GM06990 (cell line): ENCODE results near the gene IGF1.

Experiments
- DNase-seq: peaks from one replicate; pipeline ENCODE4 v3.0.0-alpha.2; 2011; ENCODE audit not compliant: insufficient read length; ENCODE audit errors: extremely low read depth
- H3K27me3 ChIP-seq: replicated peaks from 2 replicates; pipeline ENCODE4 v1.6.0; 2011; ENCODE audit warnings: low read length; ENCODE audit not compliant: control insufficient read depth, insufficient read depth
- H3K36me3 ChIP-seq: 2 replicates; pipeline ENCODE4 v1.5.1; 2011; ENCODE audit warnings: low read length; ENCODE audit not compliant: control insufficient read depth, insufficient read depth
- H3K4me3 ChIP-seq: replicated peaks from 2 replicates; pipeline ENCODE4 v1.5.1; 2011; ENCODE audit warnings: low read depth, mild to moderate bottlenecking, control low read depth, low read length
- CTCF ChIP-seq: IDR thresholded peaks from 2 replicates; pipeline ENCODE4 v1.5.1; 2011; ENCODE audit warnings: low read length, control low read depth, mild to moderate bottlenecking, inconsistent platforms; ENCODE audit not compliant: insufficient read depth, poor library complexity, severe bottlenecking

The IGF1 gene

GRCh38 chr12:102423462-102423861 is 56.9 kb downstream of the IGF1 start:
- no peak for DNase-seq
- Histone ChIP-seq H3K27me3 (no peaks in the 10 kb centered on the region), H3K4me3 (no peak overlapping the region), H3K36me3 (no peaks in the 10 kb centered on the region)
- no peak for TF ChIP-seq CTCF

GRCh38 chr12:102421802-102422583 is 58.4 kb downstream of the IGF1 start:
- no peak for DNase-seq
- no peaks in the 10 kb centered on the region for H3K36me3 ChIP-seq
- H3K4me3 ChIP-seq, result no peak overlapping the region
- H3K27me3 ChIP-seq, result no peaks in the 10 kb centered on the region
- TF ChIP-seq CTCF, result no peak

- no peak overlapping the region for H3K4me3 ChIP-seq
- DNase-seq, result no peak
- no peaks in the 10 kb centered on the region for H3K36me3 ChIP-seq
- TF ChIP-seq CTCF, result no peak
- H3K27me3 ChIP-seq, result no peaks in the 10 kb centered on the region
Measured at GRCh38 chr12:102419094-102419764, 61.1 kb downstream of the IGF1 start.

- no peak overlapping the region for H3K4me3 ChIP-seq
Measured at GRCh38 chr12:102417055-102417454, 63.3 kb downstream of the IGF1 start.

GRCh38 chr12:102415515-102415914 is 64.8 kb downstream of the IGF1 start:
- no peaks in the 10 kb centered on the region for H3K27me3 ChIP-seq
- H3K4me3 ChIP-seq, result no peak overlapping the region
- H3K36me3 ChIP-seq, result no peaks in the 10 kb centered on the region
- no peak for TF ChIP-seq CTCF
- DNase-seq, result no peak

More at GRCh38 chr12:102417055-102417454, 63.3 kb downstream of the IGF1 start:
- H3K36me3 ChIP-seq, result no peaks in the 10 kb centered on the region
- no peak for DNase-seq
- no peak for TF ChIP-seq CTCF
- H3K27me3 ChIP-seq, result no peaks in the 10 kb centered on the region
